Activated CD4-positive, CD25-positive, alpha-beta regulatory T cell (primary cell): ENCODE results near the gene SERTAD3.
A peak's percentile ranks its signal among the peaks of the same experiment; 100 is the strongest.
"Not testable (repeated sequence)": the region's sequence is repeated elsewhere in the genome, so short reads cannot be mapped to it uniquely, and the experiment has no call there.

ENCODE experiments used
- DNase-seq, 4 experiments: peaks; one replicate each; lab custom pipeline; 2025; lab: John Stamatoyannopoulos, UW

SERTAD3 gene, protein sequence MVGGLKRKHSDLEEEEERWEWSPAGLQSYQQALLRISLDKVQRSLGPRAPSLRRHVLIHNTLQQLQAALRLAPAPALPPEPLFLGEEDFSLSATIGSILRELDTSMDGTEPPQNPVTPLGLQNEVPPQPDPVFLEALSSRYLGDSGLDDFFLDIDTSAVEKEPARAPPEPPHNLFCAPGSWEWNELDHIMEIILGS

DNA sequence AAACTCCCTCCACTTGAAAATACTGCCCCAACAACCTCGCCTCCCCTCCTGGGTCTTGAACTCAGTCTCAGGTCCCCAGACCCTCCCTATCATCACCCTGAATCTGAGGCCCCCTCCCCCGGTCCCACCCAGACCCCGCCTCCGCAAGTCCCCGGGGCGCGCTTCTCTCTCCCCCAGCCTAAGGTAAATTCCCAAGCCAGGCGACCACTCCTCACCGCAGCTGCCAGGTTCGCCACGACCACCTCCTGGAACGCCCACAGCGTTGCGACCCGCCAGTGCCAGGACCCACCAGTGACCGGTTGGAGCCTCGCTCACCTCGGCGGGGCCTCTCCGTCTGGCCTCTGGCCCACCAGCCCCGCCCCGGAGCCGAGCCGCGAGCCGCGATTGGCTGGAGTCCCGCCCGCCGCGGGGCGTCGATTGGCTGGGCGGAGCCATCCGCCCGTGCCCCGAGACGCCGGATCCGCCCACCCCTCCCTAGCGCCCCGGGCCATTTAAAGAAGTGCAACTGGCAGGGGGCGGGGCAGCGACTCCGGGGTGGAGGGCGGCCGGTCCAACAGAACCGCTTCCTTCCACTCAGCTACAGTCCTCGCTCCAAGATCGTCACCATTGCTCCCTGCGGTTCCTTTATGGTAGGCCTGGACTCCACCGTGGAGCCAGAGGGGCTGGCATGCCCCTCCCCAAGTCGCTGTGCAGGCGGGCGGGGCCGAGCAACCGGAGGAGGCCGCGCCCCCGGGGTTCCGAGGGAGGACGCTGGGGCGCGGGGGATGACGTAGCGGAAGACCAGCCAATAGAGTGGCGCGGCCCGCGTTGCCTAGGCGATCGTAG lies at the start of gene SERTAD3:
TSS of gene SERTAD3 (minus strand) at position 336 of the 825 bp plus-strand sequence. CDS start 2,255 bp downstream, outside the sequence.
- peak; percentile 91 to 97 (median 96) for DNase-seq

DNA sequence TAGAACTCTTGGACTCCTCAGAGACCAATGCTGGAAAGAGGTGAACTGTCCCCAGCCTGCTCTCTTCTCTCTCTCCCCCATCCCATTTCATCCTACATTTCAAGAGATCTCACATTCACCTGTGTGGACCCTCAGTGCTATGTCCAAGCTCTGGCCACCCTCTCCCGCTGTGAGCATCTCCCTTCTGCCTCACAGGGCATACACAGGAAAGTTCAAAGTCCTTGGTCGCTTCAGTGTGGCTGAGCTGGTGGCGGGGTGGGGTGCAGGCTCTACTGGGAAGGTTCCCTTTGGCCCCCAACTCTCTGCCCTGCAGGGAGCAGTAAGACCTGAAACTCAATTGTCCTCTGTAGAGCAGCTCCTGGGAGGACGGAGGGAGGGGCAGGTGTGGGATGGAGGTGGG lies 49.6 kb upstream of the SERTAD3 start:
- no peak for DNase-seq

DNA sequence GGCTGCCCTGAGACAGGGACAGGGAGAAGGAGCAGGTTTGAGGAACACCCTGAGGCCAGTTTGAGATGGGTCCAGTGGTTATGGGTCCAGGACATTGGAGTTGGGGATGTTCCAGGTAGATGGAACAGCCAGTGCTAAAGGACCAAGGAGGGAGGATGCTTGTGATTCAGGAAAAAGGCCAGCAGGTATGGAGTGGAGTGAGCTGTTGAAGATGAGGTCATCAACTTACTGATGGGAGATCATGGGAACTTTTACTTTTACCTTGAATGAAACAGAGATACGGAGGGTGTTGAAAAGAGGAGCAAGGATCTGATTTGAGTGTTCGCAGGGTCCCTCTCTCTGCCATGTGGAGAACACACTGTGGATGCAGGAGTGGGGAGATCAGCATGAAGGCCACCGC lies 48.1 kb upstream of the SERTAD3 start:
- no peak for DNase-seq

DNA sequence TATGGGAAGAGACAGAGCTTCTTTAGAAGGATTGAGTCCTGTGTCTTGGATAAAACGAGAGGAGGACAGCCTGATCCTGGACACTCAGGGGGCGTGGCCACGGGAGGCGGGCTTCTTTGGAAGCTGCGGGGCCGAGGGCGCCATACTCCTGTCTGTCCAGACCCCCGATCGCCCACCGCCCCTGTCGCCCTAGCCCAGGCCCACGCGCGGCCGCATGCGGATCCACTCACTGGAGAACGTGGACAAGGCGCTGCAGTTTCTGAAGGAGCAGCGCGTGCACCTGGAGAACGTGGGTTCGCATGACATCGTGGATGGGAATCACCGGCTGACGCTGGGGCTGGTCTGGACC lies 45.7 kb upstream of the SERTAD3 start:
- DNase-seq: no peak

DNA sequence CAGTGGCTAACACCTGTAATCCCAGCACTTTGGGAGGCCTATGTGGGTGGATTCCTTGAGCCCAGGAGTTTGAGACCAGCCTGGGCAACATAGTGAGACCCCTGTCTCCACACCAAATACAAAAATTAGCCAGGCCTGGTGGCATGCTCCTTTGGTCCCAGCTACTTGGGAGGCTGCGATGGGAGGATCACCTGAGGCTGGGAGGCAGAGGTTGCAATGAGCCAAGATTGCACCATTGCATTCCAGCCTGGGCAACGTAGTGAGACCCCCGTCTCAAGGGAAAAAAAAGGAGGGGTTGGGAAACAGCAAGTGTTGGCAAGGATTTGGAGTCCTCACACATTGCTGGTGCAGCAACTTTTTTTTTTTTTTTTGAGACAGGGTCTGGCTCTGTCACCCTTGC lies 41.9 kb upstream of the SERTAD3 start:
- no peak for DNase-seq

DNA sequence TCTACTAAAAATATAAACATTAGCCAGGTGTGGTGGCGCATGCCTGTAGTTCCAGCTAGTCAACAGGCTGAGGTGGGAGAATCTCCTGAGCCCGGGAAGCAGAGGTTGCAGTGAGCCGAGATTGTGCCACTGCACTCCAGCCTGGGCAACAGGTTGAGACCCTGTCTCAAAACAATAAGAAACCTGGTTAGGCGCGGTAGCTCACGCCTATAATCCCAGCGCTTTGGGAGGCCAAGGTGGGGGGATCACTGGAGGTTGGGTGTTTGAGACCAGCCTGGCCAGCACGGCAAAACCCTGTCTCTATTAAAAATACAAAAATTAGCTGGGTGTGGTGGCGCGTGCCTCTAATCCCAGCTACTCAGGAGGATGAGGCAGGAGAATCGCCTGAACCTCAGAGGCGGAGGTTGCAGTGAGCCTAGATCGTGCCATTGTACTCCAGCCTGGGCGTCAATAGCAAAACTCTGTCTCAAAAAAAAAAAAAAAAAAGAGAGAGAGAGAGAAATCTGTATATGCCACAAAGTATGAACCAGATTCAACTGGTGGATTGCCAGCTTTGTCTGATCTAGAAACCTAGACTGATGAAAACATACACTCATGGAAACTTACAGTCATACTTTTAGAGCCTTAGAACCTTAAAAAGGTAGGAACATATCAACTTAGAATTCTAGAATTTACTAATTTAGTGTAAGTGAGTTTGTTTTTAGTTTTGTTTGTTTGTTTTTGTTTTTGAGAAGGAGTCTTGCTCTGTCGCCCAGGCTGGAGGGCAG lies 31.9 kb upstream of the SERTAD3 start:
- DNase-seq: not testable (repeated sequence)

DNA sequence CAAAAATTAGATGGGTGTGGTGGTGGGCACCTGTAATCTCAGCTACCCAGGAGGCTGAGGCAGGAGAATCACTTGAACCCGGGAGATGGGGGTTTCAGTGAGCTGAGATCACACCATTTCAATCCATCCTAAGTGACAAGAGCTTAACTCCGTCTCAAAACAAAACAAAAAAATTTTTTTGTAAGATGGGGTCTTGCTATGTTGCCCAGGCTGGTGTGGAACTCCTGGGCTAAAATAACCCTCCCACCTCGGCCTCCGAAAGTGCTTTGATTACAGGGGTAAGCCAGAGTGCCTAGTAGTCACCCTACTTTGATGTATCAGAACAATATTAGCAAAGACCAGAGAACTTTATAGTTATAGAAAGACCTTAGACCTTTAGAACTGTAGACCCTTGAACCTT lies 30.6 kb upstream of the SERTAD3 start:
- DNase-seq: no peak

DNA sequence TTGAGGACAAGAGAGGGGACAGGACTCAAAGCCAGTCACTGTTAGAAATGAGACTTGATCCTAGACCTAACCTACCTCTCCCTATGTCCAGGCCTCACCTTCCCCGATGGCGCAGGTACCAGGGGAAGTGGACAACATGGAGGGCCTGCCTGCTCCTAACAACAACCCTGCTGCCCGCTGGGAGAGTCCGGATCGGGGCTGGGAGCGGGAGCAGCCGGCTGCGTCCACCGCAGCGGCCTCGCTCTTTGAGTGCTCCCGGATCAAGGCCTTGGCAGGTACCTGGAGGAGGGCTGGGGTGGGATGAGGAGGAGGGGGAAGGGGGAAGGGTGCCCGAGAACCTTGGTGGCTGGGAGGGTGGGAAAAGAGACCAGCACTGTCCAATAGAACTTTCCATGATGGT lies 28.4 kb upstream of the SERTAD3 start:
- DNase-seq: no peak

DNA sequence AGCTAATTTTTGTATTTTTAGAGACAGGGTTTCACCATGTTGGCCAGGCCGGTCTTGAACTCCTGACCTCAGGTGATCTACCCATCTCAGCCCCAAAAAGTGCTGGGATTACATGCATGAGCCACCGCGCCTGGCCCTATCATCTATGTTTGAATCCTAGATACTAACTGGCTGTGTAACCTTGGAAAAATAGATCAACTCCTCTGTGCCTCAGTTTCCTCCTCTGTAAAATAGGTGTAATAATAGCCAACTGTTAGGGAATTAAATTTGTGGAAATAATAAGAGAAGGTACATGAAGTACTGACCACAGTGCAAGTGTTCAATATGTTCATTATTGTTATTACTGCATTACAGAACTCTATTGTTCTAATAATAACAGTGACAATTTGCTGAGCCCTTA lies 27.0 kb upstream of the SERTAD3 start:
- DNase-seq: no peak

DNA sequence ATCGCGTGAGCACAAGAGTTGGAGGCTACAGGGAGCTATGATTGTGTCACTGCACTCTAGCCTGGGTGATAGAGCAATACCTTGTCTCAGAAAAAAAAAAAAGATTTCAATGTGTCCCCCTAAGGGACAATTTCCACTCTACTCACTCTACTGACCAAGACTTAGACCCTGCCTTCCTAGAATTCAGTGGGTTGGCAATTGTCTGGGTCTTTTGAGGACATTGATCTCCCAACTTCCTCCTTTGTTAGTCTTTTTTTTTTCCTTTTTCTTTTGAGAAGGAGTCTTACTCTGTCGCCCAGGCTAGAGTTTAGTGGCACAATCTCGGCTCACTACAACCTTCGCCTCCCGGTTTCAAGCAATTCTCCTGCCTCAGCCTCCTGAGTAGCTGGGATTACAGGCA lies 24.9 kb upstream of the SERTAD3 start:
- DNase-seq: no peak

DNA sequence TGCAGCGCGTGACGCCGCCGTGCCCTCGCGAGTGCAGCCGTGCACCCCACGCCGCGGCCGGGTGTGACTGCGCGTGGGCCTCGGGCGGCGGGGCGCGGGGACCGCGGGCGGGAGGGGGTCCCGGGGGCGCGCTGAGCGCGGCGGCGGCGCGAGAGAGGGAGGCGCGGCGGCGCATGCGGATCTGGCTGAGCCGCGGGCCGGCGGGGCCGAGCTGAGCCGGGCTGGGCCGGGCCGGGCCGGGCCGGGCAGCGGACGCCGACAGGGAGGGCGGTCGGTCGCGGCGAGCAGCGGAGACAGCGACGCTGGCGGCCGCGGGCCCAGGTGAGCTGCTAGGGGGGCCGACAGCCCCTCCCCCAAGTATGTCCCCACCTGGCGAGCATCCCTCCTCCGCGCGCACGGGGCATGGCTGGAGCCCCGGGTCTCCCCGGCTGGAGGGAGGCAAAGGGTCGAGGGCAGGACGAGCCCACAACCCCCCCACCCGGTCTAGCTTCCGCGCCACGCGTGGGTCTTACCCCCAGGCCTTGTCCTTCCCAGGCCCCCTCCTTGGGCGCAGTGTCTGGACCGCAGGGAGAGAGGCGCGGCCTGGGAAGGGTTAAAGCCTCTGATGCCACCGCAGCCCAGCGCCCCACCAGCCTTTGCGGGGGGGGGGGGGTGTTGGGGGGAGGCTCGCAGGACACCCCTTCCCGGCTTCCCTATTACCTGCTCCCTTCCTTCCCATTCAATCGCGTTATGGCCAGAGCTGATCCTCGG lies 23.0 kb upstream of the SERTAD3 start, which contains the start of gene SPTBN4:
TSS of gene SPTBN4 (plus strand) at position 17 of the 750 bp plus-strand sequence. CDS start 5,621 bp downstream, outside the sequence.
- no peak for DNase-seq

DNA sequence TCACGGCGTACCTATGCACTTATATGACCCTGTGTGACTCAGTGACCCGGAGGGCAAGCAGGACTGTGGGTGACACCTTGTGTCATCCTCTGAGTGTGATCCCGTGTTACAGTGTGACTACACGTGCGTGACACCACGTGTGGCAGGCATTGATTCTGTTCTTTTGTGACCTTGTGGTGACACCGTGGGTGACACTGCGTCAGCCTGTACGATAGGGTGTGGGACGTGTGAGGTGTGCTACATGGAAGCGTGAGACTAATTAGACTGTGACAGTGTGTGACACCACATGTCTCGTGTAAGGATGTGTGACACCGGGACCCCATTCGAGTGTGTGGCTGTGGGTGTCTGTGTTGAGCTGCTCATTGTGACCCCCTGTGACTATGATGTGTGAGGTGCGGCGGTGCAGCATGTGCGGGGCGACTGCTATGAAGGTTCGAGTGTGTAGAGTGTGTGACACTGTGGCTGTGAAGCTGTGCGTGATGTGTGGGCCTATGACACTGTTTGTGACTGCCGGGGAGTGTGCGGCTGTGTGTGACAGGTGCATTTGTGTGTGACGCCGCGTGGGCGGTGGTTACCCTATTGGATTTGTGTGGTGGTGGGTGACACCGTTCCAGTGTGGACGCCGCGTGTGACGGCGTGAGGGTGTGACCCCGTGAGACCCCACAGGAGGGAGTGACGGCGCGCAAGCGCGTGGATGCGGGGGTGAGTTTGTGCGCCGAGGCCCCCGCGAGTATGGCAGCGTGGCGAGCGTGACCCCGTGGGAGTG lies 22.3 kb upstream of the SERTAD3 start:
- peak in 3 of 4 experiments; percentile 52 to 68 (median 63) for DNase-seq

DNA sequence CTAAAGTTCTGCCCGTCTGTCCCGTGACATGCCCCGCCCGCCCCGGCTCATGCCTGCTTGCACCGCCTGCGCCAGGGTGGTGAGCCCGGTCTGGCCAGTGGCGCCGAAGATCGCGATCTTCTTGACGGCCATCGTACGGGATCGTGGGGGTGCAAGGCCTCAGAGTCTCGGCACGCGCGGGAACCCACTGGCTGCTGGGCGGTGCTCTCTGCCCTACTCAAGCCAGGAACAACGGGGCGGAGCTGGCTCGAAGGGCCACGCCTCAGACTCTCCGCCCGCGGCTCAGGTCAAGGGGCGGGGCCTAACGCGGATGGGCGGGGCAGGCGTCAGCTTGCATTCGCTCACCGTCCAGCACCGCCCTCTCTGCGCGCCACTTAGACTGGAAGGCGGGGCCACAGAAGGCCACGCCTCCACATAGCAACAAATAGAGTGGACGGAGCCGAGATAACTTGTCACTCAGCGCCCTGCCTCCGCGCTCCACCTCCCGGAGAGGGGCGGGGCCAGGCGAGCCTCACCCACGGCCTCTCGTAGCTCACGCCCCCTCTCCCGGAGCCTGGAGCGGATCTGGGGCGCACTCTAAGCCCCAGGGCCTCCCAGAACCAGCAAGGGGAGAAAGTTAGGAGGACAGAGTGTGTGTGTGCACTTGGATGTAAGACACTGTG lies 21.6 kb upstream of the SERTAD3 start, which contains the start of gene BLVRB:
TSS of gene BLVRB (minus strand) at position 189 of the 662 bp plus-strand sequence. CDS start at position 132, 57 bp downstream.
- peak; percentile 97 to 99 (median 98) for DNase-seq

DNA sequence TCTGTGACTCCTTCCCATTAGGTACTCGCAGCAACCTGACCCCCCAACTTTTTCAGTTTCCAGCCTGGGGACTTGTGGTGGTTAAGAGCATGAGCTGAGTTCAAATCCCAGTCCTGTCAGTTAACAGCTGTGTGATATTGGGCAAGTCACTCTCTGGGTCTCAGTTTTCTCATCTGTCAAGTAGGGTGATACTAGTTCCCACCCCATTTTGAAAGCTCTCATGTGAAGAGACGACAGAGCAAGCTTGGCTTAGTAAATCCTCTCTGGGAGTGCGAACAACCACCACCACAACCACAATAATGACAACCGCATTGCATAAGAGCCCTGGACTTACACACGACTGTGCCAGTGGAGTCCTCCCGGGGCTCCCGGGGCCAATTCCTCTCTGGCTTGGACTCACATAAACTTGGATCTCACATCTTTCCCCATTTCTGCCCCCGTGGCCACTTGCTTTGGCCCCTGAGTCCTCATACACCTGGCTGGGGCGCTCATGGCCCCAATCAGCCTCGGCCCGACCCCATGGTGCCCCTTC lies 21.0 kb upstream of the SERTAD3 start:
- DNase-seq: no peak

DNA sequence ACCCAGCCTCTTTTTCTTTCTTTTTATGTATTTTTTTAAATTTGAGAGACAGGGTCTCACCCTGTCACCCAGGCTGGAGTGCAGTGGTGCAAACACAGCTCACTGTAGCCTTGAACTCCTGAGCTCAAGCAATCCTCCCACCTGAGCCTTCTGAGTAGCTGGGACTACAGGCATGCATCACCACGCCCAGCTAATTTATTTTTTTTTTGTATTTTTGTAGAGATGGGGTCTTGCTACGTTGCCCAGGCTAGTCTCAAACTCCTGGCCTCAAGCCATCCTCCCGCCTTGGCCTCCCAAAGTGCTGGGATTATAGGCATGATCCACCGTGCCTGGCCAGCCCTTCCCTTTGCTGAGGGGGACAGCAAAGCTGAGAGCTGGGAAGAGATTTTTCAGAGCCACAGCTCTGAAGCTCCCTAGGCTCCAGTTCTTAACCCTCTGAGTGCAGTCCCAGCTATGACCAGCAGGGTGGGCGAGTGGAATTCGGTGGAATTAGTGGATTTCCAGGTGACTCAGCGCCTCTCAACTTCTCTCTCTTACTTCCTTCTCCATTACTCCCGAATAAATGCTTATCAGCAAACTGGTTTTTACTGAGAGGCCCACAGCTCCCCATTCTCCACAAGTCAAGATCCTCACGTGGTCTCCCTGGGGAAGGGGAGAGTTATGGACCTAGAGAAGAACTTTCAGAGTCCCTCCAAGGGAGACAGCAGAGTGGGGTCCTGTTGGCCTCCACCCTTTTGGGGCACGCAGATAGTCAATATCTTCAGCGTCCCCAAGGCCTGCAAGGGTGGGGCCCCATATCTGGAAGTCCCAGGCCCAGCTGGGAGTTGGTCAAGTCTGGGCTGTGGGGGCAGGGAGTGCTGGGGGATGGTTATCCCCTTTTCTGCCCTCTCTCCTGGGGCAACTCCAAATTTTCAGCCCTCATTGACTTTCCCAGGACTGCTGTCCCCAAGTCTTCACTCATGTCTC lies 20.2 kb upstream of the SERTAD3 start:
- peak; percentile 13 to 55 (median 30) for DNase-seq

DNA sequence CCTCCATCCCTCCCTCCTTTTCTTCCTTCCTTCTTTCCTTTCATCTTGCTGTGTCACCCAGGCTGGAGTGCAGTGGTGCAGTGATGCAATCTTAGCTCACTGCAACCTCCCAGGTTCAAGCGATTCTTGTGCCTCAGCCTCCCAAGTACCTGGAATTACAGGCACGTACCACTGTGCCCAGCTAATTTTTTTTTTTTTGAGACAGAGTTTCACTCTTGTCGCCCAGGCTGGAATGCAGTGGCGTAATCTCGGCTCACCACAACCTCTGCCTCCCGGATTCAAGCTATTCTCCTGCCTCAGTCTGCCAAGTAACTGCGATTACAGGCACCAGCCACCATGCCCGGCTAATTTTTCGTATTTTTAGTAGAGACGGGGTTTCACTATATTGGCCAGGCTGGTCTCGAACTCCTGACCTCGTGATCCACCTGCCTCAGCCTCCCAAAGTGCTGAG lies 19.5 kb upstream of the SERTAD3 start:
- DNase-seq: not testable (repeated sequence)

DNA sequence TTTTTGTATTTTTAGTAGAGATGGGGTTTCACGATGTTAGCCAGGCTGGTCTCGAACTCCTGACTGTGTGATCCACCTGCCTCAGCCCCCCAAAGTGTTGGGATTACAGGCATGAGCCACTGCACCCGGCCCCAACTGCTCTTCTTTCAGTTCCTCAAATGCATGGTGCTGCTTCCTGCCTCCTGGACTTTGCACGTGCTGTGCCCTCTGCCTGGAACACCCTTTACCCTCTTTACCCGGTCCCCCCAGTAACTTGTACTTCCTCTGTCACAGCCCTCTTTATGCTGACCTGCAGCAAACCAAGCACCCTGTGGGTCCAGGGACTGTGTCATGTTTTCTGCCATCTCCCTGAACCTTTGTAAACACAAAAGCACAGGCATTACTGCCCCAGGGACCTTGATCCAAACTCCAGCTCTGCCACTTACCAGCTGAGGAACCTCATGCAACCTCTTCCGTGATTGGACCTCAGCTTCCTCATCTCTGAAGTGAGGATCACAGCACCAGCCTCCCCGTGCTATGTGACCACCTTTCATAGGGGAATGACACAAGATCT lies 17.6 kb upstream of the SERTAD3 start:
- DNase-seq: no peak

DNA sequence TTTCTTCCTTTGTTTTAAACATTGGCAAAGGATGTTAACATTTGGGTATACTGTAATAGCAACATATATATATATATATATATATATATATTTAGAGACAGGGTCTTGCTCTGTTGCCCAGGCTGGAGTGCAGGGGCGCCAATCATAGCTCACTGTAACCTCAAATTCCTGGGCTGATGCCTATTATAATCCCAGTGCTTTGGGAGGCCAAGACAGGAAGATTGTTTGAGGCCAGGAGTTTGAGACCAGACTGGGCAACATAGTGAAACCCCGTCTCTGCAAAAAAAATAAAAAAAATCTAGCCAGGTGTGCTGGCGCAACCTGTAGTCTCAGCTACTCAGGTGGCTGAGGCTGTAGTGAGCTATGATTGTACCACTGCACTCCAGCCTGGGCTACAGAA lies 16.1 kb upstream of the SERTAD3 start:
- no peak for DNase-seq

DNA sequence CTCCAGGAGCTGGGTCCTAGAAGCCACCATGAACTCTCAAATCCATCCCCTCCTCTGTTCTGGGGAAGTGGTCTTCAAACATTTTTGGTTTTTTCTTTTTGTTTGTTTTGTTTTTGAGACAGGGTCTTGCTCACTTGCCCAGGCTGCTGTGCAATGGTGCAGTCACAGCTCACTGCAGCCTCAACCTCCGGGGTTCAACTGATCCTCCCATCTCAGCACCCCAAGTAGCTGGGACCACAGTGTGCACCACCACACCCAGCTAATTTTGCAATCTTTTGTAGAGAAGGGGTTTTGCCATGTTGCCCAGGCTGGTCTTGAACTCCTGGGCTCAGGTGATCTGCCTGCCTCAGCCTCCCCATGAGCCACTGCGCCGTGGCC lies 14.5 kb upstream of the SERTAD3 start:
- no peak for DNase-seq
